IMR-90 (cell line): ENCODE measurements around the gene PRKCA. TPM values are rescaled to one million over a fixed set of nuclear protein-coding genes. Genes with fewer than 3 reads are reported as not detected.

Experiments used
- ATAC-seq: fragments of 200-7000 bp; cut with Tn5 transposase; 2 replicates; pipeline ENCODE4 v1.9.1; 2020; ENCODE audit warnings: low read depth, mild to moderate bottlenecking, moderate library complexity
- BruUV-seq: library from RNA; stranded (reverse); fragments of 400-500 nt; replicated peaks from 2 replicates; lab custom pipeline; 2021; lab: Mats Ljungman, UMichigan
- CTCF ChIA-PET: fragments of 300-600 bp; formaldehyde crosslinking; extraction: SDS; loops from one replicate; lab custom pipeline; 2021; ENCODE audit warnings: antibody characterized with exemption; lab: Yijun Ruan, JAX
- POLR2A ChIA-PET: fragments of 300-600 bp; sonication (Branson Sonifier 250); formaldehyde crosslinking; loops from one replicate; lab custom pipeline; 2022; ENCODE audit warnings: antibody characterized with exemption; ENCODE audit not compliant: unreplicated experiment; lab: Charles Lee
- DNase-seq: peaks from one replicate; pipeline ENCODE4 v3.0.0; 2013
- H2AFZ ChIP-seq: replicated peaks from 2 replicates; pipeline ENCODE3; 2013; ENCODE audit warnings: low read length, mild to moderate bottlenecking; ENCODE audit not compliant: poor library complexity
- H2AK5ac ChIP-seq: 2 replicates; pipeline ENCODE4 v1.6.1; 2013; ENCODE audit warnings: low read depth, low read length, inconsistent platforms
- H2AK9ac ChIP-seq: replicated peaks from 2 replicates; pipeline ENCODE3; 2013; ENCODE audit warnings: mild to moderate bottlenecking, low read depth, low read length, moderate library complexity; ENCODE audit not compliant: poor library complexity
- H2BK120ac ChIP-seq: 2 replicates; pipeline ENCODE4 v1.6.1; 2013; ENCODE audit warnings: low read depth, low read length, inconsistent platforms
- H2BK15ac ChIP-seq: 3 replicates; pipeline ENCODE4 v1.6.1; 2013; ENCODE audit warnings: low read depth, low read length, inconsistent platforms
- H2BK20ac ChIP-seq: 2 replicates; pipeline ENCODE4 v1.6.1; 2013; ENCODE audit warnings: low read depth, mild to moderate bottlenecking, inconsistent platforms, low read length, moderate library complexity
- H2BK5ac ChIP-seq: 2 replicates; pipeline ENCODE4 v1.6.1; 2013; ENCODE audit warnings: mild to moderate bottlenecking, low read depth, low read length, inconsistent platforms; ENCODE audit not compliant: poor library complexity, severe bottlenecking
- H3K14ac ChIP-seq: replicated peaks from 2 replicates; pipeline ENCODE4 v1.6.1; 2013; ENCODE audit warnings: low read depth, low read length, inconsistent platforms
- H3K18ac ChIP-seq: 2 replicates; pipeline ENCODE4 v1.6.1; 2013; ENCODE audit warnings: low read depth, low read length, control low read depth
- H3K23ac ChIP-seq: 2 replicates; pipeline ENCODE4 v1.6.1; 2013; ENCODE audit warnings: low read depth, low read length, inconsistent platforms
- H3K27ac ChIP-seq: 2 replicates; pipeline ENCODE4 v1.5.1; 2013; ENCODE audit warnings: mild to moderate bottlenecking, control low read depth, low read length; ENCODE audit not compliant: insufficient read depth
- H3K27me3 ChIP-seq: 2 replicates; pipeline ENCODE4 v1.6.1; 2013; ENCODE audit warnings: low read length; ENCODE audit not compliant: control insufficient read depth, insufficient read depth
- H3K36me3 ChIP-seq: 2 replicates; pipeline ENCODE4 v1.6.1; 2013; ENCODE audit warnings: low read length, mixed read lengths; ENCODE audit not compliant: control insufficient read depth, insufficient read depth
- H3K4ac ChIP-seq: 2 replicates; pipeline ENCODE4 v1.6.1; 2013; ENCODE audit warnings: low read depth, low read length, inconsistent platforms
- H3K4me1 ChIP-seq: 2 replicates; pipeline ENCODE4 v1.6.1; 2013; ENCODE audit warnings: low read length, mixed read lengths; ENCODE audit not compliant: control insufficient read depth, insufficient read depth
- H3K4me2 ChIP-seq: 2 replicates; pipeline ENCODE4 v1.6.1; 2013; ENCODE audit warnings: low read depth, mild to moderate bottlenecking, control low read depth, low read length, moderate library complexity
- H3K4me3 ChIP-seq: 2 replicates; pipeline ENCODE4 v1.5.1; 2013; ENCODE audit warnings: low read depth, mild to moderate bottlenecking, control low read depth, low read length, moderate library complexity; ENCODE audit not compliant: insufficient read depth
- H3K56ac ChIP-seq: 2 replicates; pipeline ENCODE4 v1.6.1; 2013; ENCODE audit warnings: low read length, inconsistent platforms; ENCODE audit not compliant: insufficient read depth; ENCODE audit errors: extremely low read depth
- H3K79me1 ChIP-seq, 2 experiments: 2 replicates each; pipeline ENCODE4 v1.6.1; 2013; ENCODE audit warnings: low read length in 2 of 2, inconsistent platforms in 1 of 2, low read depth in 1 of 2
- H3K9ac ChIP-seq: 2 replicates; pipeline ENCODE4 v1.6.1; 2013; ENCODE audit warnings: low read depth, low read length, control low read depth
- H3K9me1 ChIP-seq: 2 replicates; pipeline ENCODE4 v1.6.1; 2013; ENCODE audit warnings: low read length, inconsistent platforms; ENCODE audit not compliant: insufficient read depth
- H3K9me3 ChIP-seq: 2 replicates; pipeline ENCODE4 v1.6.1; 2013; ENCODE audit warnings: low read length; ENCODE audit not compliant: control insufficient read depth, insufficient read depth
- H4K20me1 ChIP-seq: 2 replicates; pipeline ENCODE4 v1.6.1; 2013; ENCODE audit warnings: low read length, inconsistent platforms; ENCODE audit not compliant: insufficient read depth
- H4K5ac ChIP-seq: 2 replicates; pipeline ENCODE4 v1.6.1; 2013; ENCODE audit warnings: mild to moderate bottlenecking, low read depth, low read length, control low read depth
- H4K8ac ChIP-seq, 2 experiments: 2 replicates each; pipeline ENCODE4 v1.6.1; 2013; ENCODE audit warnings: low read depth in 2 of 2, low read length in 2 of 2, control low read depth in 1 of 2, inconsistent platforms in 1 of 2
- H4K91ac ChIP-seq: 2 replicates; pipeline ENCODE4 v1.6.1; 2013; ENCODE audit warnings: low read depth, low read length, inconsistent platforms; ENCODE audit not compliant: insufficient read depth
- FOS ChIP-seq: fragments of 150-350 bp; IDR thresholded peaks from 2 replicates; pipeline ENCODE4 v1.6.1; 2016; ENCODE audit warnings: low read depth, low read length
- MXI1 ChIP-seq: IDR thresholded peaks from 2 replicates; pipeline ENCODE4 v1.6.1; 2012; ENCODE audit warnings: low read depth, mild to moderate bottlenecking, low read length, moderate library complexity, borderline replicate concordance
- POLR2A ChIP-seq: IDR thresholded peaks from 2 replicates; pipeline ENCODE4 v1.6.1; 2012; ENCODE audit warnings: mild to moderate bottlenecking, low read depth, low read length
- RAD21 ChIP-seq: IDR thresholded peaks from 2 replicates; pipeline ENCODE4 v1.6.1; 2012; ENCODE audit warnings: low read length, improper control_type of control experiment
- RCOR1 ChIP-seq: IDR thresholded peaks from 2 replicates; pipeline ENCODE4 v1.6.1; 2012; ENCODE audit warnings: mild to moderate bottlenecking, low read length, improper control_type of control experiment; ENCODE audit not compliant: insufficient replicate concordance
- RFX5 ChIP-seq: IDR thresholded peaks from 2 replicates; pipeline ENCODE4 v1.8.0; 2012; ENCODE audit warnings: low read depth, mild to moderate bottlenecking, low read length, moderate library complexity
- WGBS, 2 experiments: methylation state at CpG; one replicate each; pipeline versions ENCODE4 v1.1.5 to v1.1.7; 2013; ENCODE audit warnings: missing lambda C conversion rate in 2 of 2; ENCODE audit not compliant: insufficient read length in 1 of 2; ENCODE audit errors: extremely low coverage in 2 of 2; 5-methylcytosine and 5-hydroxymethylcytosine counted together
- dilution Hi-C: fragments of 300-500 bp; cut with HindIII; formaldehyde crosslinking; loops from one replicate; pipeline ENCODE4 v1.14.3; 2018; ENCODE audit warnings: low sequenced_read_pairs; ENCODE audit not compliant: unreplicated experiment
- in situ Hi-C: fragments of 300-500 bp; cut with MboI; formaldehyde crosslinking; loops from 3 replicates; pipeline ENCODE4 v1.14.3; 2019; ENCODE audit warnings: low sequenced_read_pairs, inconsistent platforms, mixed read lengths
- intact Hi-C: fragments of 100-400 bp; cut with micrococcal nuclease; formaldehyde crosslinking; loops from 2 replicates; pipeline ENCODE4 v1.10.0; 2022
- polyA plus RNA-seq, 3 experiments: library from polyadenylated mRNA; depleted of rRNA; stranded (reverse); fragments of >200 nt; gene quantifications; 2 replicates each; pipeline ENCODE4 v1.2.3, GENCODE V29; 2012; ENCODE audit warnings: low replicate concordance in 1 of 3
- total RNA-seq: library from RNA; depleted of rRNA; stranded (reverse); fragments of >200 nt; gene quantifications from 2 replicates; pipeline ENCODE4 v1.2.3, GENCODE V29; 2012

The PRKCA gene
- total and polyA plus RNA-seq, 2 of the 4 experiments (the other 2 are of a cell fraction): 31.0 to 46.0 TPM

- intact Hi-C loops: loop anchor here (10.0 kb wide), 1 partner anchor 1087 kb away; no protein-coding TSS in a partner anchor
Measured at GRCh38 chr17:66841328-66841727, 538.9 kb downstream of the PRKCA start.

More at GRCh38 chr17:66841328-66841727, 538.9 kb downstream of the PRKCA start:
- H3K4me1 ChIP-seq: no peaks in the 10 kb centered on the region
- dilution Hi-C loops: no loop called here
- WGBS, 2 experiments: no CpG with 5 or more reads among the region's 4 CpGs
- H3K56ac ChIP-seq: no peak overlapping the region
- H2BK15ac ChIP-seq: no peak overlapping the region
- no peak overlapping the region for H2AFZ ChIP-seq
- in situ Hi-C loops: no loop called here
- DNase-seq: no peak
- TF ChIP-seq RAD21 (no peak), RCOR1 (no peak), FOS (no peak), POLR2A (no peak), RFX5 (no peak), MXI1 (no peak)
- H3K4ac ChIP-seq: no peak overlapping the region
- H2BK20ac ChIP-seq: no peak overlapping the region
- H3K14ac ChIP-seq: no peak overlapping the region
- H3K9ac ChIP-seq: no peak overlapping the region
- no peaks in the 10 kb centered on the region for H3K79me1 ChIP-seq
- H3K27me3 ChIP-seq: peaks cover 40% of the 10 kb centered on the region
- H3K27ac ChIP-seq: no peak overlapping the region
- H2BK5ac ChIP-seq: no peak overlapping the region
- H3K4me2 ChIP-seq: no peak overlapping the region
- H4K5ac ChIP-seq: no peak overlapping the region
- no TSS peak for BruUV-seq
- H3K23ac ChIP-seq: no peak overlapping the region
- no peak overlapping the region for H2BK120ac ChIP-seq
- H2AK9ac ChIP-seq: no peak overlapping the region
- H3K18ac ChIP-seq: no peak overlapping the region
- H3K9me1 ChIP-seq: no peaks in the 10 kb centered on the region
- ChIA-PET CTCF (interaction anchor here (0.6 kb wide), 1 partner anchor 318 kb away, joined by 3 read pairs; no protein-coding TSS in a partner anchor), POLR2A (no interaction called here)
- H4K8ac ChIP-seq: no peak overlapping the region
- H4K20me1 ChIP-seq: no peaks in the 10 kb centered on the region
- H3K4me3 ChIP-seq: no peak overlapping the region
- H3K36me3 ChIP-seq: no peaks in the 10 kb centered on the region
- no peaks in the 10 kb centered on the region for H3K9me3 ChIP-seq
- no peak overlapping the region for H4K91ac ChIP-seq
- ATAC-seq: no peak
- no peak overlapping the region for H2AK5ac ChIP-seq
